ENCODE results near the gene SEL1L.
"Not testable (repeated sequence)": the region's sequence is repeated elsewhere in the genome, so short reads cannot be mapped to it uniquely, and the experiment has no call there.

DNA sequence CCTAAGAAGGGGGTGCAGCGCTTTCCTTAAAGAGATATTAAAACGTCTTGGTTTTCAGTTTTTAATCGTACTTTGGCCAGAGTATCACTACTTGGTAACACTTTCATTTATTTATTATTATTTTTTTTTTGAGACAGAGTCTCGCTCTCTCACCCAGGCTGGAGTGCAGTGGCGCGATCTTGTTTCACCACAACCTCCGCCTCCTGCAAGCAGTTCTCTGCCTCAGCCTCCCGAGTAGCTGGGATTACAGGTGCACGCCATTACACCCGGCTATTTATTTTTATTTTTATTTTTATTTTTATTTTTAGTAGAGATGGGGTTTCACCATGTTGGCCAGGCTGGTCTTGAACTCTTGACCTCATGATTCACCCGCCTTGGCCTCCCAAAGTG is 68.7 kb downstream of the SEL1L start:
- TF ChIP-seq, protein P1, sequence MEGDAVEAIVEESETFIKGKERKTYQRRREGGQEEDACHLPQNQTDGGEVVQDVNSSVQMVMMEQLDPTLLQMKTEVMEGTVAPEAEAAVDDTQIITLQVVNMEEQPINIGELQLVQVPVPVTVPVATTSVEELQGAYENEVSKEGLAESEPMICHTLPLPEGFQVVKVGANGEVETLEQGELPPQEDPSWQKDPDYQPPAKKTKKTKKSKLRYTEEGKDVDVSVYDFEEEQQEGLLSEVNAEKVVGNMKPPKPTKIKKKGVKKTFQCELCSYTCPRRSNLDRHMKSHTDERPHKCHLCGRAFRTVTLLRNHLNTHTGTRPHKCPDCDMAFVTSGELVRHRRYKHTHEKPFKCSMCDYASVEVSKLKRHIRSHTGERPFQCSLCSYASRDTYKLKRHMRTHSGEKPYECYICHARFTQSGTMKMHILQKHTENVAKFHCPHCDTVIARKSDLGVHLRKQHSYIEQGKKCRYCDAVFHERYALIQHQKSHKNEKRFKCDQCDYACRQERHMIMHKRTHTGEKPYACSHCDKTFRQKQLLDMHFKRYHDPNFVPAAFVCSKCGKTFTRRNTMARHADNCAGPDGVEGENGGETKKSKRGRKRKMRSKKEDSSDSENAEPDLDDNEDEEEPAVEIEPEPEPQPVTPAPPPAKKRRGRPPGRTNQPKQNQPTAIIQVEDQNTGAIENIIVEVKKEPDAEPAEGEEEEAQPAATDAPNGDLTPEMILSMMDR (IDR thresholded peaks at IDR 0.05), result not testable (repeated sequence)
- not testable (repeated sequence) for TF ChIP-seq POLR2A (IDR thresholded peaks at IDR 0.05)
